Astrocyte of the cerebellum (primary cell): Measurements from ENCODE around the gene COL11A2.

ENCODE experiments used
- DNase-seq: peaks from one replicate; pipeline ENCODE4 v3.0.0-alpha.2; 2011; ENCODE audit warnings: low read depth
- H3K4me3 ChIP-seq: 2 replicates; pipeline ENCODE4 v1.5.1; 2011; ENCODE audit warnings: mild to moderate bottlenecking, low read depth, low read length, moderate library complexity
- in situ Hi-C: cut with HindIII; loops from 2 replicates; pipeline ENCODE4 v1.10.0; 2017; ENCODE audit warnings: low sequenced_read_pairs
- TF ChIP-seq, protein P1 (sequence below): IDR thresholded peaks from 2 replicates; pipeline ENCODE4 v1.5.1; 2012; ENCODE audit warnings: low read length, low read depth, moderate library complexity, mild to moderate bottlenecking; ENCODE audit errors: missing control alignments

The COL11A2 gene

DNA sequence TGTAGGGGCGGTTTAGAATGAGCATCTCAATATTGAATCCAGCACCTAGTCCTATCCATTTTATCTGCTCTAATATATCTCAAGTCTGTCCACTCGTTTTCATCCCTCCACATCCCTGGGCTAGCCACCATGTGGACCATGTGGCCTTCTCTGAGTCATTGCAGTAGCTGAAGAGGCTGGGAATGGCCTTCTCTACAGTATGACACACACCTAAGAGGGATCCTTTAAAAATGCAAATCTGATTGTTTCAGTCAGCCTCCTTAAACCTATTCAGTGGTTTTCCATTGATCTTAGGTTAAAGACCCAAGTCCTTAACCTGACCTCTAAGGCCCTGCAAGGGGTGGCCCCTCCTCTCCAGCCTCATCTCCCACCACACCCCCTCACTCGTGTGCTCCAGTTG, 25.4 kb upstream of the COL11A2 start:
- TF ChIP-seq, protein P1, sequence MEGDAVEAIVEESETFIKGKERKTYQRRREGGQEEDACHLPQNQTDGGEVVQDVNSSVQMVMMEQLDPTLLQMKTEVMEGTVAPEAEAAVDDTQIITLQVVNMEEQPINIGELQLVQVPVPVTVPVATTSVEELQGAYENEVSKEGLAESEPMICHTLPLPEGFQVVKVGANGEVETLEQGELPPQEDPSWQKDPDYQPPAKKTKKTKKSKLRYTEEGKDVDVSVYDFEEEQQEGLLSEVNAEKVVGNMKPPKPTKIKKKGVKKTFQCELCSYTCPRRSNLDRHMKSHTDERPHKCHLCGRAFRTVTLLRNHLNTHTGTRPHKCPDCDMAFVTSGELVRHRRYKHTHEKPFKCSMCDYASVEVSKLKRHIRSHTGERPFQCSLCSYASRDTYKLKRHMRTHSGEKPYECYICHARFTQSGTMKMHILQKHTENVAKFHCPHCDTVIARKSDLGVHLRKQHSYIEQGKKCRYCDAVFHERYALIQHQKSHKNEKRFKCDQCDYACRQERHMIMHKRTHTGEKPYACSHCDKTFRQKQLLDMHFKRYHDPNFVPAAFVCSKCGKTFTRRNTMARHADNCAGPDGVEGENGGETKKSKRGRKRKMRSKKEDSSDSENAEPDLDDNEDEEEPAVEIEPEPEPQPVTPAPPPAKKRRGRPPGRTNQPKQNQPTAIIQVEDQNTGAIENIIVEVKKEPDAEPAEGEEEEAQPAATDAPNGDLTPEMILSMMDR, result no peak
- in situ Hi-C loops, result no loop called here
- DNase-seq, result no peak
- no peak overlapping the region for H3K4me3 ChIP-seq

DNA sequence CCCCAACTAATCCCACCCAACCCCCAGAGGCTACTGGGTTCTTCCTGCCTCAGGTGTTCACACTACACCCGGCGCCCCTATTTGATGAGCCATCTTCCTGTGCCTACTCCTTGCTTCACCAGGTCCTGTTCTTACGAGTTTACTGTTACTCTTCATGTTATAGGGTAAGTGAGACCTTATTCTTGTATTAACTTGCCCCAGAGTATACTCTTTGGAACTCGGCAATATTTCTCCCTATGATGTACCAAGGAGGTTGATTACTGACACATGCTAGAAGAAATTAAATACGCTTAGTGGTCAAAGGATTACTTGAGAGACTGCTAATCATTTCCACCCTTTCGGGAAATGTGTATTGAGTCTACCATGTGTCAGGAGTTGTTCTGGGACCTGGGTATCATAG, 25.0 kb upstream of the COL11A2 start:
- no peak for DNase-seq
- H3K4me3 ChIP-seq, result no peak overlapping the region
- TF ChIP-seq, protein P1, result no peak
- in situ Hi-C loops, result no loop called here

DNA sequence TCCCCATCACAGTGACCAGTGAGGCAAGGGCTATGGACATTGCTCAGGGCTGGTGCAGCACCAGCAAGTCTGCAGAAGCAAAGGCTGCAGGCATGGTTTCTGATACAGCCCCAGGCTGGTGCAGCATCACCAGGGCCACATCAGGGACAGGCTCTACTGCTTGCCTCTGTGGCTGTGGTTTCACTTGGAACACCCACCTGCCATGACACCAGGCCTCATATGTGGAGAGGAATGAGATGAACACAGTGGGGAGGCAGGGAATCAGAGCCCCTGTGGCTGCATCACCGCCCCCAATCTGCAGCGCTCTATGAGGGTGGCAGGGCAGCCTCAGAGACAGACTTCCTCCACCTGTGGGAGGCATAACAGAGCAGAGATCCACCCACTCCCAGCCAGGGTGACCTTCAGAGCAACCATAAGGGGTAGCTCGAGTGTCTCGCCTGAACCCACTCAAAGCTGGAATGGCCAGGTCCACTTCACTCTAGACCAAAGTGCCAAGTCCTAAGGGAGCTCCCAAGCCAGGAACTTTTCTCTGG, 23.9 kb upstream of the COL11A2 start:
- DNase-seq, result no peak
- in situ Hi-C loops, result no loop called here
- no peak overlapping the region for H3K4me3 ChIP-seq
- TF ChIP-seq, protein P1, result no peak

DNA sequence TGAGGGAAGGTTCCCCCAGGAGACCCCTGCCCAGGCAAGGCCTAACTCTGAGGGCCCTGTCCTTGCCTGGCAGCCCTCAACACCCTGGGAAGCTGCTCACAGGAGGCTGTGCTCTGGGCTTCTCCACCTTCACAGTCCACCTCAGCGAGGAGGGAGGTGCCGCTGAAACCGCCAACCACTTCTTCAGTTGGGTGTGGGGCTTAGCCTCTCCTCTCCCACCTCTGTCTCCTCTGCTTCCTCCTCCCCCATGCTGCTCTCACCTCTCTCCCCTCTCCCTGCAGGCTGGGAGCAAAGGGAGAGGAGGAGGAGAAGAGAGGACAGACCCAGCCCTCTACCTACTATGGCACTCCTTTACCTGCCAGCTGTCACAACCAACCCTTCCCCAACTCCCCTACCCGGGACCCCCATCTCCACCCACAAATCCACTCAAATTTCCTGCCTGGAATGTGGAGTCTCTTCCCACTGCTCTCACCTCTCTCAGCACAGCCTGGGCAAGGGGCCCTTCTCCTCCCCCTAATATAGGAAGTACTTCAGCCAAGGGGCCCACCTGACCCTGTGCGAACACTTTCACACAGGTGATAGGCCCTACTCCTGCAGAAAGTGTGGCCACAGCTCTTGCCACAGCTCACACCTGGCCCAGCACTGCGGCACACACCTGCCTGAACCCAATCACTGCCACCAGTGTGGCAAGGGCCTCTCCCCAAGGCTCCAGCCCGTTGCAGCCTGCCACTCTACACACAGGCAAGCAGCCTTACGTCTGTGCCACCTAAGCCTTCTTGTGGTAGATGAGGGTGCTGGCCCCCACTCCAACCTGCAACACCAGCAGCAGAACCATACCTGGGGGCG, 23.2 kb upstream of the COL11A2 start:
- no peak for DNase-seq
- TF ChIP-seq, protein P1, result no peak
- H3K4me3 ChIP-seq, result no peak overlapping the region
- in situ Hi-C loops, result no loop called here

DNA sequence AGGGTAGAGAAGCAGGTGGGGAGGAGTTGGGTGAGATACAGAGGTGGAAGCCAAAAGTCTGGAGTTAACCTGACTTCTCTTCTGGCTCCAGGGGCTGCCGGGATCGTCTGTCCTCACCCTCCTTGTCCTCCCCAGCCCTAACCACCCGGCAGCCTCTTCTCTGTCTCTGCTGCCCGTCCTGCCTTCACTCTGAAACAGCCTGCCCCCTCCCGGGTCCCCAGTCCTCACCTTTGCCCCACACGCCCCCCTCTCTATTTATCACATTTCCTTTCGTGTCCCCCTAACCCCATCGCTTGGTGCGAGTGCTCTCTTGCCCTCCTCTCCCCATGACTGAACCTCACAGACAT, 21.7 kb upstream of the COL11A2 start:
- peak overlapping the region; percentile 50 for H3K4me3 ChIP-seq
- in situ Hi-C loops, result no loop called here

DNA sequence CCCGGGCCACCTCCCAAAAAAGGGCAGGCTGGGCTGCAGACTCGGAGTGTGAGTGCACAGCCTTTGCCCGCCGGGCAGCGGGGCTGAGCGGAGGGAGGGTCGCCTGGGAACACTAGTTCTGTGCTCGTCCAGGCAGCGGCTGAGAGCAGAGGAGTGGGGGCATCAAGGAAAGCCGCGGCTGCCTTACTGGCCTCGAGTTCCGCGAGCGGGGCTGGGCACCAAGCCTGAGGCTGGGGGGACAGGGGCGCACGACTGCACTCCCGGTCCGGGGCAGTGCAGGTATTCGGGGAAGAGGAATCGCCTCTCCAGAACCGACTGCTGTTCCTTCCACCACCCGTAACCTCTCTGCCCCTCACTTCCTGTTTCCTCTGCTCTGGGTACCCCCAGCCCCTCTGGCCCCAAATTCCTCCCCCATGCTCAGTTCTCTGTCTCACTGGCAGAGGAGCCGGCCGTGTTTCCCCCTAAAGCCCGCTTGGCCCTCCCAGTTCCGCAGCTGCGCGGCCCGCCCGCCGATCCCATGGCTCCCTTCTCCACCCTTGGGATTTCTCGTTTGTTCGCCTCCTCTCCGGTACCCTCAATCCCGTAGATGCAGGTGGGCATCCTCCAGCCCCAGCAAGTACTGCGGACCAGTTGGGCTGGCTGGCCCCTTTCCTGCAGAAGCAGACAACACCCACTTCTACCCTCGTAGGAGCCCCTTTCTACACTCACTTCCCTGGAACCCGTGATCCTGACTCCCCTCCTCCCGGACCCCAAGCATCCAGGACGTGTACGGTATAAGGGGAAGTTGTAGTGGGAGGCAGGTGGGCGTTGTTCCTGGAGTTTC, 21.1 kb upstream of the COL11A2 start:
- DNase-seq, result no peak
- TF ChIP-seq, protein P1, result no peak
- in situ Hi-C loops, result no loop called here
- peak overlapping the region; percentile 50 for H3K4me3 ChIP-seq

More for the DNA sequence above, 21.7 kb upstream of the COL11A2 start:
- DNase-seq, result no peak
- TF ChIP-seq, protein P1, result no peak
